ENCODE measurements around the gene MYOM1. TPM values are rescaled to one million over a fixed set of nuclear protein-coding genes. Genes with fewer than 3 reads are reported as not detected.
"Not testable (repeated sequence)": the region's sequence is repeated elsewhere in the genome, so short reads cannot be mapped to it uniquely, and the experiment has no call there.

The MYOM1 gene
- total RNA-seq, 1 donor from 2014 or later: 0.46 TPM

DNA sequence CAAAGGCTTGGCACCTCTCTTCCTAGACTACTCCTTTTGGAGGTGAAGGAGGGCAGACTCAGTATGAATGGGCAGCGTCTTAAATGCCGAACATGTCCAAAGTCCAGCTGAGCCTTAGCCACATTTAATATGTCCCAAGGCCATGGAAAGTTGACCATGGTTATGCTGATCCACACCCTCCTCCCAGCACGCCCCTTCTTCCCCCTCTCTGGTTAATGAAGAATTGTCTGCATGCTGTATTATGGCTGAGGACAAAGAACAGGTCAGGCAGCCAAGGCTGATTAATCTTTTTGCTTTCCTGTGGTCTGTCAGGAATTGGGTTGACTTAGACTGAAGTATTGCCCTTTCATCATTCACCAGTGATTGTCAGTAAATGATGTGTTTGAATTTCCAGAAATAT is 5.8 kb upstream of the MYOM1 start:
- H3K27me3 Mint-ChIP-seq (ENCODE audit: unreplicated experiment): no peaks in the 10 kb centered on the region
- DNase-seq (ENCODE audit: extremely low spot score, unreplicated experiment): peak; percentile 32
- H3K27ac Mint-ChIP-seq (ENCODE audit: unreplicated experiment): no peak overlapping the region
- H3K9me3 Mint-ChIP-seq (ENCODE audit: unreplicated experiment): no peaks in the 10 kb centered on the region
- H3K36me3 Mint-ChIP-seq (ENCODE audit: unreplicated experiment): no peaks in the 10 kb centered on the region
- H3K4me3 Mint-ChIP-seq (ENCODE audit: unreplicated experiment): no peak overlapping the region
- peaks cover under 1% of the 10 kb centered on the region for H3K4me1 Mint-ChIP-seq (ENCODE audit: unreplicated experiment)
- TF ChIP-seq, protein P1, sequence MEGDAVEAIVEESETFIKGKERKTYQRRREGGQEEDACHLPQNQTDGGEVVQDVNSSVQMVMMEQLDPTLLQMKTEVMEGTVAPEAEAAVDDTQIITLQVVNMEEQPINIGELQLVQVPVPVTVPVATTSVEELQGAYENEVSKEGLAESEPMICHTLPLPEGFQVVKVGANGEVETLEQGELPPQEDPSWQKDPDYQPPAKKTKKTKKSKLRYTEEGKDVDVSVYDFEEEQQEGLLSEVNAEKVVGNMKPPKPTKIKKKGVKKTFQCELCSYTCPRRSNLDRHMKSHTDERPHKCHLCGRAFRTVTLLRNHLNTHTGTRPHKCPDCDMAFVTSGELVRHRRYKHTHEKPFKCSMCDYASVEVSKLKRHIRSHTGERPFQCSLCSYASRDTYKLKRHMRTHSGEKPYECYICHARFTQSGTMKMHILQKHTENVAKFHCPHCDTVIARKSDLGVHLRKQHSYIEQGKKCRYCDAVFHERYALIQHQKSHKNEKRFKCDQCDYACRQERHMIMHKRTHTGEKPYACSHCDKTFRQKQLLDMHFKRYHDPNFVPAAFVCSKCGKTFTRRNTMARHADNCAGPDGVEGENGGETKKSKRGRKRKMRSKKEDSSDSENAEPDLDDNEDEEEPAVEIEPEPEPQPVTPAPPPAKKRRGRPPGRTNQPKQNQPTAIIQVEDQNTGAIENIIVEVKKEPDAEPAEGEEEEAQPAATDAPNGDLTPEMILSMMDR (IDR thresholded peaks at IDR 0.05): no peak

DNA sequence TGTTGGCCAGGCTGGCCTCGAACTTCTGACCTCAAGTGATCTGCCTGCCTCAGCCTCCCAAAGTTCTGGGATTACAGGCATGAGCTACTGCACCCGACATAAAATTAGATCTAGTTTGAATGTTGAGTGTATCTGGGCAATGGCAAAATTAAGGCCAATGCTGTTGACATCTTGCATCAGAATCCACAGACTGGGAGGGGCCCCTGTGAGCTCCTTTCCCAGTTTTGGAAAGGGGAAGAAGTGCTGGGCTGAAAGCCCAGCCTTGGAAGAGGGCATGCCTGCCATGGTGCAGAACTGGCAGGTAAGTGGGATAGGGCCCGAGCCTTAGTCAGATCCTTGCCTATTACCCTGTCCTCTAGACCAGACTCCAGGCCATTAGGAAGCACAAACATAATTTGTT is 4.5 kb upstream of the MYOM1 start:
- Mint-ChIP-seq H3K27ac (ENCODE audit: unreplicated experiment) (no peak overlapping the region), H3K9me3 (ENCODE audit: unreplicated experiment) (no peaks in the 10 kb centered on the region), H3K4me3 (ENCODE audit: unreplicated experiment) (no peak overlapping the region), H3K4me1 (ENCODE audit: unreplicated experiment) (peaks cover 14% of the 10 kb centered on the region), H3K36me3 (ENCODE audit: unreplicated experiment) (no peaks in the 10 kb centered on the region), H3K27me3 (ENCODE audit: unreplicated experiment) (no peaks in the 10 kb centered on the region)
- TF ChIP-seq, protein P1 (IDR thresholded peaks at IDR 0.05): no peak
- peak; percentile 48 for DNase-seq (ENCODE audit: extremely low spot score, unreplicated experiment)

DNA sequence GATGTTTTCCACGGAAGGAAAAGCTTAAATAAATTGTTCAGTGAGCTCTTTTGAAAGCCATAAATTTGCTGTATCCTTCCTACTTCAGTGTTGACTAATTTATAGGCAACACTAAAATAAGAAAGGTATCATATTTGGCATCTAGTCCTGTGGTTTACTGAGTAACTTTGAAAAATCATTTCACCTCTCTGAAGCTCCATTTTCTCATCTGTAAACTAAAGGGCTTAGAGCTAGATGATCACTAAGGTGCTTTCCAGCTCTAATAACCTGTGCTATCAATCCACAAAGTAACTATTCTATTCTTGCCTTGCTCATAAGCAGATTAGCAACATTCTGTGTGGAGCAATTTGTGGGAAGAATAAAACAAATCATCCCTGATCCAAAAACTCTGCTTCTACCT is 3.6 kb upstream of the MYOM1 start:
- TF ChIP-seq, protein P1 (IDR thresholded peaks at IDR 0.05): no peak
- peaks cover 23% of the 10 kb centered on the region for H3K4me1 Mint-ChIP-seq (ENCODE audit: unreplicated experiment)
- H3K4me3 Mint-ChIP-seq (ENCODE audit: unreplicated experiment): no peak overlapping the region
- no peaks in the 10 kb centered on the region for H3K27me3 Mint-ChIP-seq (ENCODE audit: unreplicated experiment)
- no peak overlapping the region for H3K27ac Mint-ChIP-seq (ENCODE audit: unreplicated experiment)
- H3K36me3 Mint-ChIP-seq (ENCODE audit: unreplicated experiment): no peaks in the 10 kb centered on the region
- H3K9me3 Mint-ChIP-seq (ENCODE audit: unreplicated experiment): no peaks in the 10 kb centered on the region
- DNase-seq (ENCODE audit: extremely low spot score, unreplicated experiment): no peak

DNA sequence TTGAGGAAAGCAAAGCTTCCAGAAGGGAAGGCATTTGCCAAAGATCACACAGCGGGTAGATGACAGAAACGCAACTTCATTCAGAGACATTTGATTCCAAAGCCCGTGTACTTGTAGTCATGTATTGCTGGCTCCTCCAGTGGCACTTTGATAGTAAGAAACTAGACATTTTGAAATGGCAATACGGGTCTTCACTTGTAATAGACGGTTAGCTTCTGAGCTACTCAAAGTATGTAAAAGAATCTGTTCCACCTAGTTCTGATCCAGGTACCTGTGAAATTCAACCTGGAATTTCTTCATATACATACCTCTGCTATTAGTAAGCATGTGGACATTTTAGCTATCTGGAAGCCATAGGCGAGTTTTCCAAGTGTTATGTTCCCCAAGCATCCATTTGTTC is 1.7 kb upstream of the MYOM1 start:
- Mint-ChIP-seq H3K4me3 (ENCODE audit: unreplicated experiment) (no peak overlapping the region), H3K27ac (ENCODE audit: unreplicated experiment) (no peak overlapping the region), H3K9me3 (ENCODE audit: unreplicated experiment) (peaks cover 4% of the 10 kb centered on the region), H3K4me1 (ENCODE audit: unreplicated experiment) (peaks cover 39% of the 10 kb centered on the region), H3K27me3 (ENCODE audit: unreplicated experiment) (no peaks in the 10 kb centered on the region), H3K36me3 (ENCODE audit: unreplicated experiment) (no peaks in the 10 kb centered on the region)
- DNase-seq (ENCODE audit: extremely low spot score, unreplicated experiment): peak; percentile 7
- TF ChIP-seq, protein P1 (IDR thresholded peaks at IDR 0.05): no peak

DNA sequence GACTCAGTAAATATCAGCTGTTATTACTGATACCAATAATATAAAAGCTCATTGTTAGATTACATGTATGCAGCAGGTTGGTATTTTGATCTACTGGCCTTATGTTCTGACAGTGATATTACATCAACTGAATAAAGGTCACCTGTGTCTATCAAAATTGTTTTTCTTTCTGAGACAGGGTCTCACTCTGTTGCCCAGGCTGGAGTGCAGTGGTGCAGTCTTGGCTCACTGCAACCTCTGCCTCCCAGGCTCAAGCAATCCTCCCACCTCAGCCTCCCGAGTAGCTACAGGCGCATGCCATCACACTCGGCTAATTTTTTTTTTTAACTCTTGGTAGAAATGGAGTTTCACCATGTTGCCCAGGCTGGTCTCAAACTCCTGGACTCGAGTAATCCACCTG is 1.1 kb upstream of the MYOM1 start:
- H3K4me1 Mint-ChIP-seq (ENCODE audit: unreplicated experiment): peaks cover 39% of the 10 kb centered on the region
- peak; percentile 3 for DNase-seq (ENCODE audit: extremely low spot score, unreplicated experiment)
- H3K27ac Mint-ChIP-seq (ENCODE audit: unreplicated experiment); H3K27me3 Mint-ChIP-seq (ENCODE audit: unreplicated experiment); H3K36me3 Mint-ChIP-seq (ENCODE audit: unreplicated experiment); H3K9me3 Mint-ChIP-seq (ENCODE audit: unreplicated experiment); H3K4me3 Mint-ChIP-seq (ENCODE audit: unreplicated experiment): not testable (repeated sequence)

DNA sequence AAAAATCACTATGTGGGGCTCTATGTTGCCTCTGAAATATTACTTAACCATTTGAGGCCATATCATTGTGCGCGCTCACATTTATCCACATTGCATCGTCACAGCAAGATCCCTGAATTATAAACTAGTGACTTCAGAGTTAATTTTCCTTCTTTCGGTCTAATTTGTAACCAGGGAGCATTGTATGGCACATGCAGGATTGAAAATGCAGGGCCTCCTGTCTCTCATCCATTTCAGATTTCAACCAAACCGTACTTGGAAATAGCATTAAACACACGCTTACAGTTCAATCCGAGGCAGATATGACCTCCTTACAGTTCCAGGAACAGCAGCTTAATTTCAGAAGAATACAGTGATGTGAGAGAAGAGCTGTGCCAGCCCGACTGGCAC is 532 bp downstream of the MYOM1 start:
- Mint-ChIP-seq H3K27me3 (ENCODE audit: unreplicated experiment) (no peaks in the 10 kb centered on the region), H3K4me3 (ENCODE audit: unreplicated experiment) (no peak overlapping the region), H3K36me3 (ENCODE audit: unreplicated experiment) (no peaks in the 10 kb centered on the region), H3K4me1 (ENCODE audit: unreplicated experiment) (peaks cover 39% of the 10 kb centered on the region), H3K27ac (ENCODE audit: unreplicated experiment) (peak overlapping the region; percentile 45), H3K9me3 (ENCODE audit: unreplicated experiment) (peaks cover 4% of the 10 kb centered on the region)
- TF ChIP-seq, protein P1 (IDR thresholded peaks at IDR 0.05): no peak
- no peak for DNase-seq (ENCODE audit: extremely low spot score, unreplicated experiment)

Measured in osteocyte (in vitro differentiated cells).